Measurements from ENCODE around the gene TRMT61B. TPM values are rescaled to one million over a fixed set of nuclear protein-coding genes. Genes with fewer than 3 reads are reported as not detected.
A peak's percentile ranks its signal among the peaks of the same experiment; 100 is the strongest.

The TRMT61B gene
- total and polyA plus RNA-seq, 2 of the 4 experiments (the other 2 are of a cell fraction): 5.7 to 6.6 TPM

GRCh38 chr2:28896906-28897305 lies 26.8 kb upstream of the TRMT61B start:
- Histone ChIP-seq H4K91ac (ENCODE audit: insufficient read depth, low read depth, low read length) (no peak overlapping the region), H3K9me3 (ENCODE audit: control insufficient read depth, insufficient read depth, low read length) (no peaks in the 10 kb centered on the region), H3K27me3 (ENCODE audit: control insufficient read depth, insufficient read depth, low read length) (no peaks in the 10 kb centered on the region), H4K20me1 (ENCODE audit: insufficient read depth, low read length) (peaks cover 66% of the 10 kb centered on the region), H2BK20ac (ENCODE audit: low read depth, low read length) (no peak overlapping the region), H3K18ac (ENCODE audit: low read depth, low read length) (no peak overlapping the region), H2BK15ac (ENCODE audit: low read depth, low read length) (no peak overlapping the region), H2BK120ac (ENCODE audit: low read depth, low read length) (no peak overlapping the region), H3K4me2 (ENCODE audit: low read depth, low read length) (peak overlapping the region; percentile 66), H3K56ac (ENCODE audit: extremely low read depth, insufficient read depth, low read length) (no peak overlapping the region), H3K14ac (replicated peaks; ENCODE audit: low read depth, low read length) (no peak overlapping the region), H3K9ac (ENCODE audit: low read depth, low read length) (no peak overlapping the region), H3K79me1 (ENCODE audit: low read depth in 1 of 2, low read length in 2 of 2) (peaks cover 0 to 35% of the 10 kb centered on the region in 2 experiments; a peak in 2 of 4 replicates), H2BK5ac (ENCODE audit: low read depth, low read length, poor library complexity, severe bottlenecking) (peak overlapping the region; percentile 4), H3K27ac (ENCODE audit: insufficient read depth, low read length) (no peak overlapping the region), H3K4me1 (ENCODE audit: control insufficient read depth, insufficient read depth, low read length) (peaks cover 2% of the 10 kb centered on the region; the same call in 1 of the 2 replicates), H2AK5ac (ENCODE audit: low read depth, low read length) (no peak overlapping the region), H4K8ac (ENCODE audit: low read depth in 2 of 2, low read length in 2 of 2) (no peak overlapping the region), H4K5ac (ENCODE audit: low read depth, low read length) (no peak overlapping the region), H3K4ac (ENCODE audit: low read depth, low read length) (no peak overlapping the region), H3K36me3 (ENCODE audit: control insufficient read depth, insufficient read depth, low read length) (no peaks in the 10 kb centered on the region), H3K9me1 (ENCODE audit: insufficient read depth, low read length) (peaks cover 2% of the 10 kb centered on the region; the same call in 1 of the 2 replicates), H3K4me3 (ENCODE audit: insufficient read depth, low read depth, low read length) (no peak overlapping the region), H2AK9ac (replicated peaks; ENCODE audit: low read depth, low read length, poor library complexity) (no peak overlapping the region), H3K23ac (ENCODE audit: low read depth, low read length) (peak overlapping the region; percentile 33; the same call in 1 of the 2 replicates), H2AFZ (replicated peaks; ENCODE audit: low read length, poor library complexity) (no peak overlapping the region)
- peak; percentile 13 for ATAC-seq (ENCODE audit: low read depth)
- WGBS, 2 experiments (ENCODE audit: extremely low coverage in 2 of 2, insufficient read length in 1 of 2): no CpG with 5 or more reads among the region's 2 CpGs
- no TSS peak for BruUV-seq (replicated peaks)
- TF ChIP-seq CEBPB (IDR thresholded peaks at IDR 0.05; ENCODE audit: low read depth, low read length): no peak
- DNase-seq: peak; percentile 71
- ChIA-PET CTCF (interaction anchor here (0.6 to 1.3 kb wide), 3 partner anchors 25 to 84 kb away, joined by 3 read pairs; no protein-coding TSS in a partner anchor), POLR2A (ENCODE audit: unreplicated experiment) (interaction anchor here (0.6 kb wide), 1 partner anchor 210 kb away, joined by 3 read pairs; no protein-coding TSS in a partner anchor)
- dilution Hi-C loops (cut with HindIII; ENCODE audit: low sequenced_read_pairs, unreplicated experiment) (no loop called here), intact Hi-C loops (cut with micrococcal nuclease) (loop anchor here (10.0 kb wide), 1 partner anchor 232 kb away; no protein-coding TSS in a partner anchor), in situ Hi-C loops (cut with MboI; ENCODE audit: low sequenced_read_pairs) (no loop called here)
